Heart right ventricle (tissue), 16 donors: ENCODE results near the gene NECTIN3. TPM values are rescaled to one million over a fixed set of nuclear protein-coding genes. Genes with fewer than 3 reads are reported as not detected.

Experiments
- ATAC-seq, 8 donors: fragments of 200-7000 bp; cut with Tn5 transposase; one replicate each; pipeline ENCODE4 v1.9.1; 2020; ENCODE audit warnings: mild to moderate bottlenecking in 8 of 8, moderate library complexity in 8 of 8, moderate number of reproducible peaks in 1 of 8
- DNase-seq, 2 donors: peaks; one replicate each; pipeline ENCODE4 v3.0.0-alpha.2; 2020
- H3K27ac ChIP-seq, 10 donors: fragments of 200-600 bp; sonication (generic) in 2 of 10; one replicate each; pipeline versions ENCODE4 v1.5.0 to v1.8.0; 2020 to 2022; ENCODE audit warnings: mild to moderate bottlenecking in 3 of 10
- H3K27me3 ChIP-seq, 7 donors: fragments of 200-600 bp; one replicate each; pipeline ENCODE4 v1.8.0; 2021 to 2022; ENCODE audit warnings: mild to moderate bottlenecking in 2 of 7
- H3K36me3 ChIP-seq, 9 donors: fragments of 200-600 bp; sonication (generic) in 1 of 9; one replicate each; pipeline versions ENCODE4 v1.5.0 to v1.8.0; 2020 to 2022; ENCODE audit warnings: mild to moderate bottlenecking in 2 of 9
- H3K4me1 ChIP-seq, 9 donors: fragments of 200-600 bp; sonication (generic) in 1 of 9; one replicate each; pipeline versions ENCODE4 v1.5.0 to v1.8.0; 2020 to 2022; ENCODE audit warnings: mild to moderate bottlenecking in 4 of 9
- H3K4me3 ChIP-seq, 10 donors: fragments of 200-600 bp; sonication (generic) in 2 of 10; one replicate each; pipeline versions ENCODE4 v1.5.0 to v1.8.0; 2020 to 2022; ENCODE audit warnings: mild to moderate bottlenecking in 7 of 10, moderate library complexity in 2 of 10
- H3K9me3 ChIP-seq, 11 donors: fragments of 200-600 bp in 10 of 11; sonication (generic) in 2 of 11; one replicate each; pipeline versions ENCODE4 v1.5.0 to v1.8.0; 2013 to 2022; ENCODE audit warnings: mild to moderate bottlenecking in 2 of 11, control low read depth in 1 of 11, moderate library complexity in 1 of 11
- CTCF ChIP-seq, 9 donors: fragments of 200-600 bp; sonication (generic) in 2 of 9; IDR thresholded peaks; one replicate each; pipeline versions ENCODE4 v1.5.0 to v1.8.0; 2021 to 2022; ENCODE audit warnings: antibody characterized with exemption in 9 of 9, mild to moderate bottlenecking in 5 of 9, moderate library complexity in 1 of 9
- WGBS, 2 donors: extraction: QIAGEN DNeasy Blood & Tissue Kit; methylation state at CpG; one replicate each; pipeline ENCODE4 v1.1.7; 2013; ENCODE audit warnings: inconsistent platforms in 1 of 2; 5-methylcytosine and 5-hydroxymethylcytosine counted together
- intact Hi-C, 10 donors: fragments of 100-400 bp; cut with DNase I; formaldehyde crosslinking; loops; one replicate each; pipeline versions ENCODE4 v1.11.1 to v1.14.2; 2022
- polyA plus RNA-seq, 2 donors: library from polyadenylated mRNA; stranded (reverse); fragments of 200-250 nt; gene quantifications; one replicate each; pipeline ENCODE4 v1.2.3, GENCODE V29; 2013
- total RNA-seq, 10 donors: library from RNA; stranded (reverse); fragmentation: NEBNext Ultra II Directional in 3 of 10; extraction: Animal tissue kit (Norgen Biotek cat#: 25700) in 3 of 10; gene quantifications; one replicate each; pipeline versions ENCODE4 v1.2.1 to v1.2.4, GENCODE V29; 2021 to 2023
- donor health status: Arrhythmogenic right ventricular cardiomyopathy.
- donor health status: ischemic (EF 13 %, LVEDD 7.1; RV severe dilation, severe dysfunction).
- donor health status: healthy with polysubstance abuse.
- donor health status: DM: no; HTN: yes; CAD: no.
- donor health status: DM: no; HTN: no; CAD: no.
- donor health status: ischemic (EF 25% LVEDD 6.9; RV normal size, moderate dysfunction).
- donor health status: ischemic (EF 25% LVEDD 5.7; RV mildly dilated, moderate dysfunction).
- donor health status: healthy.
- donor health status: DM: yes; HTN: yes; CAD: no.
- donor health status: Ischemic cardiomyopathy.
- donor health status: ischemic (EF 35%, LVEDD 5.7; RV mildly dilated, moderate dysfunction).
- donor health status: nonischemic (EF 11% LVEDD 7.7; RV severe dilation, severe dysfunction).
- donor health status: DM: yes; HTN: yes; CAD: no.
- donor health status: PGD.
- donor health status: ischemic (EF 29% LVEDD 5.4; RV normal size, mild dysfunction).
- donor health status: nonischemic (EF 23%, LVEDD 6.1; RV moderate dilation, normal function).

The NECTIN3 gene
- total and polyA plus RNA-seq, 12 donors = 2.6 to 11.5 (median 7.8) TPM

- DNase-seq = no peak
- H3K27me3 ChIP-seq = no peaks in the 10 kb centered on the region
- WGBS, 2 donors = 87 to 88% methylated on average over 10 of the region's 10 CpGs
- peaks cover 0 to 3% (median 0%) of the 10 kb centered on the region in 11 donors for H3K9me3 ChIP-seq
- no peak for ATAC-seq
- TF ChIP-seq CTCF (IDR thresholded peaks at IDR 0.05) = no peak
- H3K4me1 ChIP-seq = peaks cover 0 to 4% (median 0%) of the 10 kb centered on the region in 9 donors
- intact Hi-C loops = no loop called here
- H3K27ac ChIP-seq = no peak overlapping the region
- H3K4me3 ChIP-seq = no peak overlapping the region
- no peaks in the 10 kb centered on the region for H3K36me3 ChIP-seq
Measured at GRCh38 chr3:111096487-111097209, 25.0 kb downstream of the NECTIN3 start.

- 89 to 92% methylated on average over 1 of the region's 1 CpG for WGBS, 2 donors
- DNase-seq = no peak
- Histone ChIP-seq H3K27ac (no peak overlapping the region), H3K27me3 (no peaks in the 10 kb centered on the region), H3K9me3 (peaks cover 0 to 11% (median 0%) of the 10 kb centered on the region in 11 donors), H3K36me3 (no peaks in the 10 kb centered on the region), H3K4me3 (no peak overlapping the region), H3K4me1 (peaks cover 0 to 6% (median 0%) of the 10 kb centered on the region in 9 donors)
- TF ChIP-seq CTCF (IDR thresholded peaks at IDR 0.05) = no peak
- no peak for ATAC-seq
- intact Hi-C loops = no loop called here
Measured at GRCh38 chr3:111103807-111104206, 32.2 kb downstream of the NECTIN3 start.

GRCh38 chr3:111106993-111107661, 35.5 kb downstream of the NECTIN3 start:
- 75 to 79% methylated on average over 3 of the region's 3 CpGs for WGBS, 2 donors
- intact Hi-C loops = no loop called here
- Histone ChIP-seq H3K27me3 (no peaks in the 10 kb centered on the region), H3K4me3 (no peak overlapping the region), H3K9me3 (peaks cover 0 to 11% (median 0%) of the 10 kb centered on the region in 11 donors), H3K36me3 (no peaks in the 10 kb centered on the region), H3K27ac (no peak overlapping the region), H3K4me1 (peaks cover 0 to 17% (median 0%) of the 10 kb centered on the region in 9 donors)
- DNase-seq = no peak
- ATAC-seq = no peak
- no peak for TF ChIP-seq CTCF (IDR thresholded peaks at IDR 0.05)

GRCh38 chr3:111107662-111108035, 36.0 kb downstream of the NECTIN3 start:
- DNase-seq (no peak), ATAC-seq (no peak)
- Histone ChIP-seq H3K27ac (no peak overlapping the region), H3K4me1 (peaks cover 0 to 17% (median 0%) of the 10 kb centered on the region in 9 donors), H3K9me3 (peaks cover 0 to 11% (median 0%) of the 10 kb centered on the region in 11 donors), H3K36me3 (no peaks in the 10 kb centered on the region), H3K4me3 (no peak overlapping the region), H3K27me3 (no peaks in the 10 kb centered on the region)
- TF ChIP-seq CTCF (IDR thresholded peaks at IDR 0.05) = no peak
- 73 to 74% methylated on average over 2 of the region's 2 CpGs for WGBS, 2 donors
- intact Hi-C loops = no loop called here
